Stimulated activated CD8-positive, alpha-beta memory T cell treated with anti-CD3 and anti-CD28 coated beads, Interleukin-15, amount 100 ng/mL, for 4 hours (primary cell): ENCODE data around the gene AMER2.
"Not testable (repeated sequence)": the region's sequence is repeated elsewhere in the genome, so short reads cannot be mapped to it uniquely, and the experiment has no call there.

ENCODE experiments used
- DNase-seq, 2 donors: peaks; one replicate each; pipeline ENCODE4 v3.0.0-alpha.2; 2020; ENCODE audit warnings: low read depth in 2 of 2

The AMER2 gene

DNA sequence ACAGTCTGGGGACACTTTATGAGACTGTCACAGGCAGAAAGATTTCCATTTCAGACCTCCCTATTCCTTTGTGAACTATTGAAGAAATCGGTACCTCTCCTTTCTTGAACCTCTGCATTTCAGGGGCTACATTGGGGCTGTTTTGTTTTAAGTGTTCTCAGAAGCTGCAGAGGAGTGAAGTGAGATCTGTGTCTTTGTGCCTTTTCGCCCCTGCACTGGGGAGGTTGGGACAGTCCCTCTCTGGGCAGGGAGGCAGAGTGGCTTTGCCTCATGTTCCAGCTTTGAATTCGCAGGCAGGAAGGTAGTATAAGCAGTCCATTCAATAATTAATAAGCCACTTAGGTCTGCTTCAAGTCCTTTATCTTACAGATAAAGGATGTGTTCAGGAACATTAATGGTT is 9.5 kb upstream of the AMER2 start:
- no peak for DNase-seq

GRCh38 chr13:25180775-25181537 is 8.9 kb upstream of the AMER2 start:
- no peak for DNase-seq

- no peak for DNase-seq
Observed at GRCh38 chr13:25179832-25180774, 8.0 kb upstream of the AMER2 start.

DNA sequence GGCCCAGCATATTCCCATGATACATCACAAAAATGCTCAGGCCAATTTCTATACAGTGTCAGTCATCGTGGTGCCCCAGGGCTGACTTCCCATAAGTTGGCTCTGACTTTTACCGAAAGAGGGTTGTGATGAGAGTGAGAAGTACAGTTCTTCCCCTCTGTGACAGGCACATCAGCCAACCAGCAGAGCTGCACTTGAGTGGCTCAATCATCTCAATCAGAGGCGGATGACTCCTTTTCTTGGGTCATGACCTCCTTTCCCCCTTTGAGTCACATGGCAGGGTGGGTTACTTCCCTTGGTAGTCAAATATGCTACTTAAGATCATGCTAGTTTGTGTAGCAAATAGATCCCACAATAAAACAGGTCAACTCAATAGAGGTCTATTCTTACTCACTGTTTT is 6.9 kb upstream of the AMER2 start:
- DNase-seq = no peak

DNA sequence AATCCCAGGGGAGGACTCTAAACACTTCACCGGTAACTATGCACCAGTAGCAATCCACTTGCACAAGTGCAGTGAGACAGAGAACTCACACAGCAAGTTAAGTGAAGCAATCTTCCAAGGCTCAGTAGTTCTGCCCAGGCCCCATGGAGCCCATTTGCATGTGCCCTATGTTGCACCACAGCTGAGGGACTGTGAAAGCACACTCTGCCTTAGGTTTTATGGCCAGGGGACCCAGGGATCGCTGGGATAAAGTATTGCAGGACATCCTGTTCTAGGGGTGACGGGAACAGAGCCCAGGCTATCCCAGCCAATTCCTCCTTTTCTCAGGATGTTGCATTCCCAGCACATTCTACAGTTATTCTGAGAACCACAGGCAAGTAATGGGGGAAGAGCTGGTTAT is 6.0 kb upstream of the AMER2 start:
- no peak for DNase-seq

DNA sequence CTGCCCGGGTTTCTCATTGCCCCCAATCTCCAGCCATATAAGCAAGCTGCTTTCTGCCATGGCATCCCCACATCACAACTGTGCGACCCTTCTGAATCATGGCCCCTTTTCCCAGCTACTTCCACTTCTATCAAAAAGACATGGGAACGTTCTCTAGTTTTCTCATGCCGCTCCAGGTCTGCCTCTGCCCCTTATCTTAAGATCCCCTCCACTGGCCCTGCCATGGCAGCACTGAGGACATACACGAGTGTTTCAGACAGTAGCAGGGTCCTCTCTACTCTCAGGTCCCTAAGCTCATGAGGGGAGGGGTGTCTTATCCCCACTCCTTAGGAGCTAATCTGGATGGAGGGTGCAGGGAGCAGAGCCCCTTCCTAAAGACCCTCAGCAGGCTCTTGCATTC is 5.5 kb upstream of the AMER2 start:
- no peak for DNase-seq

DNA sequence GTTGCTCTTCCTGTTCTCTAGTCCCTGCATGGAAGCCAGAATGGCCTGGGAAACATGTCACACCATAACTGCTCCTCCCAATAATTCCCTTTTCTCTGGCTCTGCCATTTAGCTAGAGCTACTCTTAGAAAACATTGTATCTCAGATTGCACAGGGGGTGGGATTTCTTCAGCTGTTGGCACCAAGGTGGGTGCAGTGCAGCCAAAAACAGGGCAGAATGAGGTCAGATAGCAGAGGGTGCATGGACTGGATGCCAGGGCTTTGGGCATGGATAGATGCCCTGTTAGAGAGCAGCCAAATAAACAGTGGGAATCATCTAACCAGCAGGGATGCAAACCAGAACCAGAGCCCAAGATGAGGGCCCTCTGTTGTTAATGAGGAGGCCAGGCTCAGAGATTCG is 4.9 kb upstream of the AMER2 start:
- DNase-seq = no peak

DNA sequence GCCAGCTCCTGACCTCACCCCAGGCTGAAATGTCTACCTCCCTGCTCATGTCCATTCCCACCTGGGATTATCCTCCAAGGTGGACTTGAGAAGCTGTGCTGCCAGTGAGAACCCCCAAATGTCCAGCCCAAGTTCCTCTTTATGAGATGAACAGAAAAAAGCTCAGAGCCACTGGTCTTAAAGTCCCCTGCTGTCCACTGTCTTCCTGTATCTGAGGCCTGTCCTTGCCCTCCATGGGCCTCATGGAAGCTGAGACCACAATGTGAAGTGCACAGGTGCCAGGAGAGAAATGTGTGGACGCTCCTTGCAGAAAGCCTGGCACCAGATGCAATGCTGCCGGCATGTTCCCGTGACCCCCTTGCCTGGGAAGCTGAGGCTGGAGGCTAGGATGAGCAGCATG is 3.3 kb upstream of the AMER2 start:
- no peak for DNase-seq

DNA sequence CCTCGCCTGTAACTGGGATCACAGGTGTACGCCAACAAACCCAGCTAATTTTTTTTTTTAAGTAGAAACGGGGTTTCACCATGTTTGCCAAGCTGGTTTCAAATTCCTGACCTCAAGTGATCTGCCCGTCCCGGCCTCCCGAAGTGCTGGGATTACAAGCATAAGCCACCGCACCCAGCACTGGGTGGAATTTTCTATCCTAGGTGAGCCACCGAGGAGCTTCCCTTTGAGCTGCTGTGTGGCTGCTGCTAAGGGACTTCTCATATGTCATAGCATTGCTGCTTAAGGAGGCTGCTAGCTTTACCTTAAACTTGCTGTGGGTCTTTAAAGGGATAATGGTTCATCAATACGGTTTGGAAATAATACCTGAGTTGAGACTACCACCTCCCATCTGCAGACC is 2.9 kb upstream of the AMER2 start:
- no peak for DNase-seq

DNA sequence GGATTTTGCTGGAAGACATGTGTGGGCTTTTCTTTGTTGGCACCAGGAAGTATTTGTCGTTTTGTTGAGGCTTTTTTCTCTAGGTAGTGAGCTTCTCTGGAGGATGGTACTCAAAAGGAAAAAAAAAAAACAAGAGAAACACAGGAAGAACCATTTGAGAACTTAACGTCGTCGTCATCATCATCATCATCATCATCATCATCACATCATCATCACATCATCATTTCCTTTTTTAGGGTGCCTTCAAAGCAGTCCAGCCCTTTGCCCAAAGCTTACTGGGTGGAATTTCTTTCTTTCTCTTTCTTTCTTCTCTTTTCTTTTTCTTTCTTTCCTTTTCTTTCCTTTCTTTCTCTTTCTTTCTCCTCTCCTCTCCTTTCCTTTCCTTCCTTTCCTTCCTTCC is 2.2 kb upstream of the AMER2 start:
- DNase-seq = no peak

DNA sequence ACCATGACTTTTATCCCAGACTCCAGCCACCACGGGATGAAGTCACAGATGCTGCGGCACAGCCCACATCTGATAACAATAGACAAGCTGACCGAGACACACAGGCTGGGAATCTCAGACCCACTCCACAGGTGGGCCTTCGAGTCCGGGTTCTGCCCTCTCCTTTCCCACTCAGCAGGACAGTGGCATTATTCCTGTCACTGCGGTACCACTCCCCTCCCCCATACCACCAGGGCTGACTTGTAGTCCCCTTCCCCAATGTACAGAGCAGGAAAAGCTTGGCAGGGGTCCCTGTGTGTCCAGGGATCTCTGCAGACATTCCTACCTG is 179 bp upstream of the AMER2 start:
- no peak for DNase-seq

DNA sequence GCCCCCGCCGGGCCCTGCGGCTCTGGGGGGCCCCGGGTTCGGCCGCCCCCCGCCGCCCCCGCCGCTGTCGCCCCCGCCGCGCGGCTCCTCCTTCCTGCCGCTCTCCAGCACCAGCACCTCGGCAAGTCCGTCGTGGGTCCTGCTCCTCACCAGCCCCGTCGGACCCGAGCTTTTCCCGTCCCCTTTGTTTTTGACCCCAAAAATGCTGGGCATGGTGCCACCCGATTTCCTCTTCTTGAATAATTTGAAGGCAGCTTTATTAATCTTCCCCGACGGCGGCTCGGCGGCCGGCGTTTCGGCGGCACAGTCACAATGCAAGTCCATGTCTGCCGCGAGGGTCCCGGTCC is 945 bp downstream of the AMER2 start:
- DNase-seq = no peak

DNA sequence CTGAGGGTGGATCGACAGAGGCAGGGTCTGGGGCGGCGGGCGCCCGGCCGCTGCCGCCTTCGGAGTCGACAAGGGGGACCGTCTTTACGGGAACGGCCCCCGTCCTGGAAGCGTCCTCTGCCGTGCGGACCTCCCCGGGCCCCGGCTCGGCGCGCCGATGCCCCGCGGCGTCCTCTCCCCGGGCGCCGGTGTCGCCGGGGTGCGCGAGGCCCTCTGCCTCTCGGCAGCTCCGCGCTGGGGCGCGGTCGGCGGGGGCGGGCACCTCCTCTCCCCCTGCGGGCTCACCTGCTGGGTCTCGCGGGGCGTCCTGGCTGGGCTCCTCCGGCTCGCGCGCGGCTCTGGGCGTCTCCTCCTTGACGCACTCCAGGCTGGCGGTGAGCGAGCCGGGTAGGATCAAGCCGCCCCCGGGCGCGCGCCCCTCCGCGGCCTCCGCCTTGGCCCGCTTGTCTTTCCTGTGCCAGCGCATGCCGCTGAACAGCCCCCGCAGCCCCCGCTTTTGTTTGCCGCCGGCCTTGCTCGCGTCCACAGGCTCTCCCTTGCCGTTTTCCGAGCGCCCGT is 1.5 kb downstream of the AMER2 start:
- no peak for DNase-seq

GRCh38 chr13:25169951-25170553 is 2.0 kb downstream of the AMER2 start:
- no peak for DNase-seq

DNA sequence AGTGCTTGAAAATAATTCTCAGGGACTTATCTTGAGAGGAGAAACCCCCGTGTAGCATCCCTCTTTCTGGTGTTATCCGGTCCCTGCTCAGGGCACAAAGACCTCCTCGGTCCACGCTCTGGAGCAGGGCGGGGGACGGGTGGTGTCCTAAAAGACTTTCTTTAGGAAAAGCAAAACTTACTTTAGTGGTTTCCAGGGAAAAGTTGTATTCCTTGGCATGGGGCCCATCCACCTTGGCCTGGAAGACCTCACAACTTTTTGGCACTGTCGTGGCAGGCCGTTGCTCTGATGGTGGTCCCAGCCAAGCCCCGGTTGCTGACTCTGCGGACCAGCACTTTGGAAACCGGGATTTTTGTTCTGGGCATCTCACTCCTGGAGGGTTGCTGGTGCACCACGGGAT is 2.7 kb downstream of the AMER2 start:
- DNase-seq = no peak

- no peak for DNase-seq
Observed at GRCh38 chr13:25168790-25169189, 3.3 kb downstream of the AMER2 start.

DNA sequence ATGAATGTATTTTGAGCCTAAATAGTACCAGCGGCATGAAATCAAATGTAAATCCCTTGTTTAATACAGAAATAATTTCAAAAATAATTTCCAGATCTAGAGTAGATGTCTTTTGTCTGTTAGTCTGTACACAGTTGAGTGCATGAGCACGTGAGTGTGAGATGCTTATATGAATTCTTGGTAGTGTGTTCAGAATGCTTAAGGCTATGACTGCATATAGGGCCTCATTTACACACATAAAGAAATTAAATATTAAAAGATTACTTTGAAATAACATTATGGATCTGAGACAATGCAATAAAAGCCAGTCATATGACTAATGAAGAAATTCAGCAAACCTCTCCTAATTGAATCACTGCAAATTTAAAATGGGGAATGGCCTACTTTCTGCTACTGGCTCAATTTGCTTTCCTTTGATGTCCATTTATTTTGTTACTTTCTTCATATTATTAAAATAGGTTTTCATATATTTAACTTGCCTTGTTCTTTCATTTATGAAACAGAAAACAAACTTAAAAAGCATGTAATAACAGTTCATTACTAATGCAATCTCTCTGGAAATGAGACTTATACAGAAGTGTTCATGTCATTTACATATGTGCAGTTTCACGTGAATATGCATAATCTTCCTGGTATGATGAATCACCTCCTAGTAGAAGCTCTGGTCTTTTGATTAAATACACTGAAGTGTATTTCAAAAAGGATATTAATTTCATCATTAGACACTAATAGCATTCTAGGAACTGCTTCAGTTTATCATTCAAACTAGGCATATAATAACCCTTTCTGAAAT is 4.5 kb downstream of the AMER2 start:
- DNase-seq = no peak

DNA sequence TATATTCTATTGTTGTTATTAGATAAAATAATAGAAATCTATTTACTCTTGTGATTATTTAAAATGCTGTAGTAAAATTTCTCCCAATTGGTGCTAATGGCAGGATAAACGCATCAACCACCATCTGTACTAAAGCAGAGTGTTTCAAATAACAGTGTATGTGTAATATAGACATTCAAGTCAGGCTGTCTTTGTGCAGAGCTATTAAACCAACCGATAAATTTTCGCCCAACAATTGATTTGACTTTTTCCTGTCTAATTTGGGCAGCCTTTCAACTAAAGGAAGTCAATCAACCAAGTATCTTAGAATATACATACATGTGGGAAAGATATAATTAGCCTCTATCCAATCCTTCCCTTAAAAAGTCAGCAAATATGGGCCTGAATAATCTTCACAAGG is 5.8 kb downstream of the AMER2 start:
- no peak for DNase-seq

DNA sequence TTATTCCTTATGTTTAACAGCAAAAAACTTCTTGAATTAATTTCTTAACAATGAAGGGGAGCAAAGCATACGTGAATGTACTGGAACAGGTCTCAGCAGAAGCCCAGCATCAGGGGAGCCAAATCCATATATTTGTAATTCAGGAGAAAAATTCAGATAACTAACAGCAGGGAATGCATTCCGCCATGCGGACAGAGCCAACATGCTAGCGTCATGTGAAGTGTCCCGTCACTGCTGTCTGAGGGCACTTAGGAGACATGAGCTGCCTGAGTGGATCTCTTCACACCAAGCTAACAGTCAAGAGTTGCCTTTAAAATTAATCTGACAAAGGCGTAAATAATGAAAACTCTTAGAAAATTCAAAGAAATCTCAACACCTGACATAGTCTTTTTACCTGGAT is 6.4 kb downstream of the AMER2 start:
- no peak for DNase-seq

DNA sequence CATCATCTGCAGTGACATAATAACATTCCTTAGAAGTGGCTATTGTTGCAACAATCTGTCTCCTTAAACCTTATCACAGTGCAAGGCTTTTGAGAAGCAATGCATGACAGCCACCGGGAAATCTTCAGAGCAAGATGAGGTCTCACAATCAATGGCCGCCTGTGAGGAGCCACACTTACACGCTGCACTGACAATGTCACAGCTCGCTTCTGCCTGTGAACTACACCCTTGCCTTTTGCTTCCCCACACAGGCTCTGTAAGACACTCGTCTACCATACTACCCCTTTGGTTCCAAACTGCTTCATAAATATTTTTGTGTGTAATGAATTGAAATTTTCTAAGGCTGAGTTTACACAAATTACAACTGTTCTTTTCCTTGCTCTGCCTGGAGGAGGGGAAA is 6.9 kb downstream of the AMER2 start:
- not testable (repeated sequence) for DNase-seq

GRCh38 chr13:25157681-25158080 is 14.4 kb downstream of the AMER2 start:
- DNase-seq = no peak

DNA sequence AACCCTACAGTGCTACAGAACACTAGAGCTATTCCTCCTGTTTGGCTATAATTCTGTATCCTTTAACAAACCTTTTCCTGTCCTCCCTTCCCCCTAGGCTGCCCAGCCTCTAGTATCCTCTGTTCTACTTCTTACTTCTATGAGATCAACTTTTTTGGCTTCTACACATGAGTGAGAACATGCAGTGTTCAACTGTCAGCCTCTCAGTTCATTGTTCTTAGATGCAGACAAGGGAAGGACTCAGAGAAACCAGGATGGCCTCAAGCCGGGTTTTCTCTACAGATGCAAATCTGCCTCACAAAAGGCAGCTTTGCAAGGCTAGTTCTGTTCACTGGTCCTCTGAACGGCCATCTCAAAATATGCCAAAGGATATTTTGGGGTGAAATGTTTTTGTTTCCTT is 18.4 kb downstream of the AMER2 start:
- no peak for DNase-seq
